GM12801 (cell line): Measurements from ENCODE around the gene INSYN2B.

Experiments
- CTCF ChIP-seq: IDR thresholded peaks from one replicate; pipeline ENCODE4 v1.5.1; 2011; ENCODE audit warnings: control low read depth; ENCODE audit not compliant: insufficient read length; ENCODE audit errors: extremely low read depth

INSYN2B gene

GRCh38 chr5:169980418-169981053, at the start of gene INSYN2B:
Gene INSYN2B, minus strand, starts transcription at chr5:169980495. Its CDS starts 96,597 bp downstream, at chr5:169883898.
- no peak for TF ChIP-seq CTCF

GRCh38 chr5:170028124-170028523, 47.8 kb upstream of the INSYN2B start:
- no peak for TF ChIP-seq CTCF

- no peak for TF ChIP-seq CTCF
Observed at GRCh38 chr5:170025853-170026252, 45.6 kb upstream of the INSYN2B start.

GRCh38 chr5:170021506-170021905, 41.2 kb upstream of the INSYN2B start:
- TF ChIP-seq CTCF = no peak

GRCh38 chr5:170020423-170020822, 40.1 kb upstream of the INSYN2B start:
- no peak for TF ChIP-seq CTCF

GRCh38 chr5:170012622-170013021, 32.3 kb upstream of the INSYN2B start:
- TF ChIP-seq CTCF = no peak

- TF ChIP-seq CTCF = no peak
Observed at GRCh38 chr5:170011751-170012150, 31.5 kb upstream of the INSYN2B start.
